ENCODE results near the gene ATP5MC3.

- TF ChIP-seq, protein P1, sequence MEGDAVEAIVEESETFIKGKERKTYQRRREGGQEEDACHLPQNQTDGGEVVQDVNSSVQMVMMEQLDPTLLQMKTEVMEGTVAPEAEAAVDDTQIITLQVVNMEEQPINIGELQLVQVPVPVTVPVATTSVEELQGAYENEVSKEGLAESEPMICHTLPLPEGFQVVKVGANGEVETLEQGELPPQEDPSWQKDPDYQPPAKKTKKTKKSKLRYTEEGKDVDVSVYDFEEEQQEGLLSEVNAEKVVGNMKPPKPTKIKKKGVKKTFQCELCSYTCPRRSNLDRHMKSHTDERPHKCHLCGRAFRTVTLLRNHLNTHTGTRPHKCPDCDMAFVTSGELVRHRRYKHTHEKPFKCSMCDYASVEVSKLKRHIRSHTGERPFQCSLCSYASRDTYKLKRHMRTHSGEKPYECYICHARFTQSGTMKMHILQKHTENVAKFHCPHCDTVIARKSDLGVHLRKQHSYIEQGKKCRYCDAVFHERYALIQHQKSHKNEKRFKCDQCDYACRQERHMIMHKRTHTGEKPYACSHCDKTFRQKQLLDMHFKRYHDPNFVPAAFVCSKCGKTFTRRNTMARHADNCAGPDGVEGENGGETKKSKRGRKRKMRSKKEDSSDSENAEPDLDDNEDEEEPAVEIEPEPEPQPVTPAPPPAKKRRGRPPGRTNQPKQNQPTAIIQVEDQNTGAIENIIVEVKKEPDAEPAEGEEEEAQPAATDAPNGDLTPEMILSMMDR (IDR thresholded peaks at IDR 0.05; ENCODE audit: low read depth, low read length) = no peak
- TF ChIP-seq EZH2phosphoT487 (IDR thresholded peaks at IDR 0.05; ENCODE audit: low read depth) = no peak
Observed at GRCh38 chr2:175206866-175207265, 25.4 kb upstream of the ATP5MC3 start.
